Measurements from ENCODE around the gene ZNF865.

The ZNF865 gene

GRCh38 chr19:55644842-55645511, 39.5 kb downstream of the ZNF865 start:
- DNase-seq (ENCODE audit: low read depth, low spot score), result no peak

GRCh38 chr19:55645512-55645881, 40.0 kb downstream of the ZNF865 start:
- no peak for DNase-seq (ENCODE audit: low read depth, low spot score)

DNA sequence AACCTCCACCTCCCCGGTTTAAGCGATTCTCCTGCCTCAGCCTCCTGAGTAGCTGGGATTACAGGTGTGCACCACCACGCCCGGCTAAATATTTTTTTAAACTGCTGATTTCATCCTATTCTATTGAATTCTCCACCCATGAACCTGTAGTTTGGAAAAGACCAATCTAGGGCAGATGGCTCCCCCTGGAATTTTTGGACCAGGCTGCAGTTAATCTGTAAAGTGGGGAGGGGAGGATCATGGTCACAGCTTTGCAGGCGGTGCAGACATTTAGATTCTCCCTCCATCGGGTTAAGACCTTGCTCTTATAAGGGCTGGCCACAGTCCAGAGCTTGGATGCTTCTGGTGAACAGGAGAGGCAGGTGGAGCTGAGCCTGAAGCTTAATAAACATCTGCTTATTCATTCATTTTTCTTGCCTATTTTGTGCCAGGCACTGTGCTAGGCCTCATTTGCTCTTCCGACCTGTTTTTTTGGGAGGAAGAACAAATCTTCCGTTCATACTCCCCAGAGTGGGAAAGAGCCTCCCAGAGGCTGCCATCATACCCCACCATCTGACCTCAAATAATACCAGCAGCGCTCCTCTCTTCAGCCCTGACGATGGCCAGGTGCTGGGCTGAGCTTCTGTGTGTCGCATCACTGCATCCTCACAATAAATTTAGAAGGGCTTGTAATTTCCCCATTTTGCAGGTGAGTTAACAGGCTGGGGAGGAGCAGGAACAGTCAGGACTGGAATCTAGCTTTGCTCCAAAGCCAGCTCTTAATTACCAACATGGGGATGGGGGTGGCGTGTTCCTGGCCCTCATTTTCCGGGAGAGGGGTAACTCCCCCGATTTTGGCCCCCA, 41.7 kb downstream of the ZNF865 start:
- no peak for DNase-seq (ENCODE audit: low read depth, low spot score)

GRCh38 chr19:55647732-55648584, 42.5 kb downstream of the ZNF865 start, which contains the start of gene CCDC106:
Gene CCDC106 (plus strand): TSS chr19:55648212. CDS start chr19:55649047, 835 bp downstream.
- DNase-seq (ENCODE audit: low read depth, low spot score), result no peak

- no peak for DNase-seq (ENCODE audit: low read depth, low spot score)
Observed at GRCh38 chr19:55648585-55649267, 43.3 kb downstream of the ZNF865 start.

GRCh38 chr19:55649268-55650125, 44.0 kb downstream of the ZNF865 start:
- no peak for DNase-seq (ENCODE audit: low read depth, low spot score)

DNA sequence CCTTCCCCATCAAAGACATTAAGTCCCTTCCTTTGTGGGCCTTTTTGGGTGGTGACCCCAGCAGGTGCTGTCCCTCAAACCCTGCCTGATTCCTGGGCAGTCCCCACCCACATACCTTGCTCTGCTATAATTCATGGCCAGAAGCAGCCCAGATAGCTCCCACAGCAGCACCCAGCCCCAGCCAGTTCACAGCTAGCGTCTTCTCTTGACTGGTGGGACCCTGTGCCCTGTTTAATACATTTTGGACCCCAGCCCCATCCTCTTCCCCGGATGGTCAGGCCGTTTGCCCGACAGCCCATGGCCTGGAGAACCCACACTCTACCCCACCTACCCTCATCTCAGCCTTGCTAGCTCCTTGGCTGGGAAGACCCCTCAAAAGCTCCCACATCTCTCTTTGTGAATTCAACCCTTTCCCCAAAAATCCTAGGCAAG, 44.7 kb downstream of the ZNF865 start:
- DNase-seq (ENCODE audit: low read depth, low spot score), result no peak

GRCh38 chr19:55650602-55651230, 45.3 kb downstream of the ZNF865 start:
- no peak for DNase-seq (ENCODE audit: low read depth, low spot score)

- DNase-seq (ENCODE audit: low read depth, low spot score), result no peak
Observed at GRCh38 chr19:55651236-55651635, 45.8 kb downstream of the ZNF865 start.

DNA sequence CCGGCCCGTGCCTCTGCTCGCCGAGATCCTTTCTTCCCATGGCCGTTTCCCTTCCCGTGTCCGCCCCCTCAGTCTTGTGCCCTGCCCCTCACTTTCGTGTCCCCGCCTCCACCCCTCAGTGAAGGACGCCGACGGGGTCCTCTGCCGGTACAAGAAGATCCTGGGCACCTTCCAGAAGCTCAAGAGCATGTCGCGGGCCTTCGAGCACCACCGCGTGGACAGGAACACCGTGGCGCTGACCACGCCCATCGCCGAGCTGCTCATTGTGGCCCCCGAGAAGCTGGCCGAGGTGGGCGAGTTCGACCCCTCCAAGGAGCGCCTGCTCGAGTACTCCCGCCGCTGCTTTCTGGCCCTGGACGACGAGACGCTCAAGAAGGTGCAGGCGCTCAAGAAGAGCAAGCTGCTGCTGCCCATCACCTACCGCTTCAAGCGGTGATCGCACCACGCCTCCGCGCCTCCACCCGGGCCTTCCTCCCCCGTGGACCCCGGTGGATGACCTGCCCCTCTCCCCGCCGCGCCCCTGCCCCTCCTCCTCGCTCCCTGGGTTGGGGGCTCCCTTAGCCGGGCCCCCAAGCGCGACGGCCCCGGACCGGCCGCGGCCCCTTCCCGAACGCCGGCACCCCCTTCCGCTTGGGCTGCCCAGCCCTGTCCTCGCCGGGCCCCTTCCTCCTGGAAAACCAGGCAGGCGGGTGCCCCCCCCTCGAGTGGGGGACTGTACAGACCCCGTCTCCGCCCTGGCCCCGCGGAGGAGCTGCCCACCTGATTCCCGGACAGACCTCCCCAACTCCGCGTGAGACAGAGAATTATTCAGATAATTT, 47.1 kb downstream of the ZNF865 start:
- DNase-seq (ENCODE audit: low read depth, low spot score), result no peak

DNA sequence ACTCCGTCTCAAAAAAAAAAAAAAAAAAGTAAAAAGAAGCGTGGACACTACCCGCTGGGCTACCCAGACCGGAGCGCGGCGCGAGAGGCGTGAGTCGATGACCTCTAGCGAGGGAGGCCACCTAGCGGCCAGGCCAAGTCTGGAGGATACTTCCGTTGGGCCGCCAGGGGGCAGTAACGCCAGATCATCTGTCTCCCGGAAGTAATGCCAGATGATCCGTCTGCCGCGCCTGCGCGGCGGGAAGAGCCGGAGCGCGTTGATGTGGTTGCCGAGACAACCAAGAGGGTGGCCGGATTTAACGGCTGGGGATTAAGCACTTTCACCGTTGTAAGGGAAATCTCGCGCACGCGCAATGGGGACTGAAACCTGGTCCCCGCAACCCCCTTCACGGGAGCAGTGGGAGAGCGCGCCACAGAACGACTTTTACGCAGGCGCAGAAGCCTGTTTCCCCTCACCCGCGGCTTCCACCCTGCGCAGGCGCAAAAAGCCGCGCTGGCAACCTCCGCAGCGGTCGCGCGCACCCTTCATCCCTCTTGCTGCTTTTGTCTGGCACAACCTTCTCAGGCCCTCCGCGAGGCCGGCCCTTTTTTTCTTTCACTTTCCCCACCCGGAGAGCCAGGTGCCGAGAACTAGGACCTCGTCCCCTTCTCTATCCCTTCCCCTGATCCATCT, 48.3 kb downstream of the ZNF865 start:
- DNase-seq (ENCODE audit: low read depth, low spot score), result peak; percentile 98

GRCh38 chr19:55654323-55654867, 48.9 kb downstream of the ZNF865 start:
- peak; percentile 98 for DNase-seq (ENCODE audit: low read depth, low spot score)

DNA sequence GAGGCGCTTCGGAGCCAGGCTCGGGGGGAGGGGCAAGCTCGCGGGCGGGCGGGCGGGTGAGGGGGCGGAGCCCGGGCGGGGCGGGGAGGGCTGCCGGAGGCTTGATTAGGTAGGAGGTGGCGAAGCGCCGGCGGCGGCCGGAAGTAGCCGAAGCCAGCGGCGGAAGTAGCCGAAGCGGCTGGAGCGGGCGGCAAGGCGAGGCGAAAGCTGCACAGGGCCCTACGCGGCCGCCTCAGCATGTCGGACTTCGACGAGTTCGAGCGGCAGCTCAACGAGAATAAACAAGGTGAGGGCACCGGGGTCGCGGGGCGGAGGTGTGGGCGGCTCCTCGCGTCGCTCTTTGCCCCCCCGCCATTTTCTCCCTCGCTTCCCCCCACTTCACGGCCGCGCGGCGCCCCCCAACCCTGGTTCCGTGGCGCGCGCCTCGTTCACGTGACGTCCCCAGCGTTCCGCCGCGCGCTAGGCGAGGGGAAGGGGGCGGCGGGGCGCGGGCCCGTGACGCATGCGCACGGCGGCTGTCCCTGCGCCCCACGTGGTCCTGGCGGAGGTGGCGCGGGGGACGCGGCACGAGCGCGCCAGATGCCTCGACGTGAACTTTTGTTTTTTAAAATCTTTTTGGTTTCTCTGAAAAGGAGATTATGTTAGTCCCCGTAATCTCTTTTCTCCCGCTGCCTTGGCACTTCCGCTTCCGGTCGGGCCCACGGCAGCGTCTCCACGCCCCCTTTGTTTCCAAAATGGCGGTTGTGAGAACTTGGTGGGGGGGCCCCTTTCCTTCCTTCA, 49.6 kb downstream of the ZNF865 start, which contains the start of gene U2AF2:
TSS of gene U2AF2 (plus strand) at position 168 of the 780 bp plus-strand sequence. CDS start at position 238, 70 bp downstream.
- no peak for DNase-seq (ENCODE audit: low read depth, low spot score)

GRCh38 chr19:55655648-55656040, 50.2 kb downstream of the ZNF865 start:
- no peak for DNase-seq (ENCODE audit: low read depth, low spot score)

DNA sequence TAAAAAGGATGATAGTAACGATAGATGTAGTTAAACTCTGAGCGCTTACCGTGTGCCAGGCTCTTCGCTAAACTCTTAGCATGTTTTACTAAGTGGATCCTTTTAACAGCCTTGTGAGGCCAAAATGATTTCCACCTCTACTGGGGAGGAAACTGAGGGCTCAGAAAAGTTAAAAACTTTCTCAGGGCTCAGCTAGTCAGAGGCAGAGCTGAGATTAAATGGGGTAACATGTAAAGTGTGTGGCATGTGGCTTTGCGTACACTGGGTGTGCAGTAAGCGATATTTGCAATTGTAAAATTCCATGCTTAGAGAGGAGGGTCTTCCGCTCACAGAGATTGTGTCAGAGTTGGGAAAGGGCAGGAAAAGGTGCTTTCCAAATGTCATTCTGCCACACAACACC, 51.1 kb downstream of the ZNF865 start:
- DNase-seq (ENCODE audit: low read depth, low spot score), result no peak

GRCh38 chr19:55656988-55657747, 51.7 kb downstream of the ZNF865 start:
- no peak for DNase-seq (ENCODE audit: low read depth, low spot score)

Measured in smooth muscle cell of the brain vasculature (primary cell).